Hepatocyte (in vitro differentiated cells): ENCODE results near the gene SLPI. TPM values are rescaled to one million over a fixed set of nuclear protein-coding genes. Genes with fewer than 3 reads are reported as not detected.

Experiments used
- DNase-seq: peaks from one replicate; pipeline ENCODE4 v3.0.0-alpha.2; 2016; ENCODE audit warnings: low spot score
- H2AFZ ChIP-seq: fragments of 200-600 bp; sonication (generic); 2 replicates; pipeline ENCODE4 v1.6.0; 2016; ENCODE audit warnings: antibody characterized with exemption, mild to moderate bottlenecking
- H3K27ac ChIP-seq: fragments of 200-600 bp; sonication (generic); 2 replicates; pipeline ENCODE4 v1.5.1; 2016; ENCODE audit warnings: mild to moderate bottlenecking
- H3K27me3 ChIP-seq: fragments of 200-600 bp; sonication (generic); 2 replicates; pipeline ENCODE4 v1.6.1; 2016
- H3K36me3 ChIP-seq: fragments of 200-600 bp; sonication (generic); replicated peaks from 2 replicates; pipeline ENCODE4 v1.5.1; 2016; ENCODE audit warnings: low read depth; ENCODE audit not compliant: insufficient read depth
- H3K4me1 ChIP-seq: fragments of 200-600 bp; sonication (generic); 2 replicates; pipeline ENCODE4 v1.5.1; 2016; ENCODE audit warnings: mild to moderate bottlenecking, moderate library complexity; ENCODE audit not compliant: insufficient read depth
- H3K4me2 ChIP-seq: fragments of 200-600 bp; sonication (generic); 2 replicates; pipeline ENCODE4 v1.6.0; 2016
- H3K4me3 ChIP-seq: fragments of 200-600 bp; sonication (generic); 2 replicates; pipeline ENCODE4 v1.5.1; 2016; ENCODE audit warnings: mild to moderate bottlenecking
- H3K79me2 ChIP-seq: fragments of 200-600 bp; sonication (generic); 2 replicates; pipeline ENCODE4 v1.6.0; 2017; ENCODE audit warnings: mild to moderate bottlenecking
- H3K9me2 ChIP-seq: fragments of 200-600 bp; sonication (generic); replicated peaks from 2 replicates; pipeline ENCODE4 v1.6.0; 2017; ENCODE audit warnings: mild to moderate bottlenecking; ENCODE audit not compliant: insufficient read depth
- H3K9me3 ChIP-seq: fragments of 200-600 bp; sonication (generic); 2 replicates; pipeline ENCODE4 v1.5.1; 2016; ENCODE audit warnings: low read depth, mild to moderate bottlenecking
- H4K20me1 ChIP-seq: fragments of 200-600 bp; sonication (generic); 2 replicates; pipeline ENCODE4 v1.6.0; 2016; ENCODE audit warnings: mild to moderate bottlenecking; ENCODE audit not compliant: insufficient read depth, poor library complexity, severe bottlenecking
- CTCF ChIP-seq: fragments of 200-600 bp; sonication (generic); IDR thresholded peaks from 2 replicates; pipeline ENCODE4 v1.5.1; 2016; ENCODE audit warnings: antibody characterized with exemption, mild to moderate bottlenecking; ENCODE audit not compliant: poor library complexity
- EZH2 ChIP-seq: fragments of 200-600 bp; sonication (generic); IDR thresholded peaks from 2 replicates; pipeline ENCODE4 v1.6.1; 2016; ENCODE audit warnings: antibody characterized with exemption, mild to moderate bottlenecking, borderline replicate concordance
- EZH2phosphoT487 ChIP-seq: fragments of 200-600 bp; sonication (generic); IDR thresholded peaks from one replicate; pipeline ENCODE4 v1.6.1; 2018; ENCODE audit warnings: antibody characterized with exemption, mild to moderate bottlenecking, low read depth, moderate library complexity; ENCODE audit not compliant: unreplicated experiment, severe bottlenecking
- WGBS: methylation state at CpG from one replicate; pipeline ENCODE4 v1.1.6; 2016; ENCODE audit warnings: low lambda C conversion rate; ENCODE audit errors: missing lambda C conversion rate; 5-methylcytosine and 5-hydroxymethylcytosine counted together
- polyA plus RNA-seq: library from polyadenylated mRNA; unstranded; fragments of >200 nt; fragmentation: Nextera tagmentation; extraction: Ambion mirVana; gene quantifications from 2 replicates; pipeline ENCODE4 v1.2.1, GENCODE V29; 2016
- total RNA-seq: library from RNA; depleted of rRNA; stranded (reverse); fragments of >200 nt; gene quantifications from 2 replicates; pipeline ENCODE4 v1.2.3, GENCODE V29; 2014

The SLPI gene
- total and polyA plus RNA-seq, 2 experiments from 2014 or later = 1,330 to 10,154 TPM

GRCh38 chr20:45238139-45238538 lies 16.2 kb downstream of the SLPI start:
- Histone ChIP-seq H3K79me2 (no peaks in the 10 kb centered on the region), H2AFZ (no peak overlapping the region), H3K9me2 (no peaks in the 10 kb centered on the region), H3K4me1 (no peaks in the 10 kb centered on the region), H3K27me3 (peaks cover 27% of the 10 kb centered on the region), H3K27ac (no peak overlapping the region), H4K20me1 (no peaks in the 10 kb centered on the region), H3K4me3 (no peak overlapping the region), H3K36me3 (no peaks in the 10 kb centered on the region), H3K4me2 (no peak overlapping the region), H3K9me3 (no peaks in the 10 kb centered on the region)
- TF ChIP-seq CTCF = no peak
- no peak for TF ChIP-seq EZH2phosphoT487
- no peak for TF ChIP-seq EZH2
- DNase-seq = no peak
- 90% methylated on average over 2 of the region's 2 CpGs for WGBS

- Histone ChIP-seq H3K9me3 (no peaks in the 10 kb centered on the region), H3K4me2 (no peak overlapping the region), H3K79me2 (no peaks in the 10 kb centered on the region), H4K20me1 (no peaks in the 10 kb centered on the region), H3K36me3 (no peaks in the 10 kb centered on the region), H2AFZ (no peak overlapping the region), H3K27me3 (peaks cover 20% of the 10 kb centered on the region), H3K4me3 (no peak overlapping the region), H3K4me1 (no peaks in the 10 kb centered on the region), H3K27ac (no peak overlapping the region), H3K9me2 (no peaks in the 10 kb centered on the region)
- 73% methylated on average over 4 of the region's 4 CpGs for WGBS
- no peak for DNase-seq
- TF ChIP-seq EZH2phosphoT487 (no peak), CTCF (peak; percentile 14)
Observed at GRCh38 chr20:45235995-45236394, 18.4 kb downstream of the SLPI start.

DNA sequence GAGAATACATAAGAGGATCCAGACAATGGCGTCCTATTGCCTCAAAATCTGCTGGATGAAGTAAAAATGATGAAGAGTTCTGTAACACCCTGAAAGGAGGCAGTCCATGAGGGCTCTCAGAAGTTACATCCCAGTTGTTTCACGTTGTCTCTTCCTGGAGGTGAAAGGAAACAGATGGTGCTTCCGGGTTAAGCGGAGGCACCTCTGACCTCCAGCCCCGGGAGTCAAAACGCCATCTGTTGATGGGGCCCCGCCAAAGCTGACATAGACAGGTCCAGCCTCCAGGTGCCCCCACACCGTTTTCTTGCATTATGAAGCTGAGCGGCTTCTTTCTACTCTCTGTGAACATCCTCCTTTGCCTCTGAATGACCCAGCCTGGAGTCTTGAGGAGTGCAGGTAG lies 23.7 kb downstream of the SLPI start:
- DNase-seq = no peak
- Histone ChIP-seq H3K9me2 (no peaks in the 10 kb centered on the region), H3K4me2 (no peak overlapping the region), H3K4me1 (no peaks in the 10 kb centered on the region), H3K9me3 (no peaks in the 10 kb centered on the region), H3K79me2 (no peaks in the 10 kb centered on the region), H3K27me3 (peaks cover 16% of the 10 kb centered on the region), H3K36me3 (no peaks in the 10 kb centered on the region), H3K4me3 (no peak overlapping the region), H2AFZ (no peak overlapping the region), H4K20me1 (no peaks in the 10 kb centered on the region), H3K27ac (no peak overlapping the region)
- no peak for TF ChIP-seq EZH2
- no peak for TF ChIP-seq EZH2phosphoT487
- TF ChIP-seq CTCF = no peak
- 81% methylated on average over 9 of the region's 9 CpGs for WGBS

DNA sequence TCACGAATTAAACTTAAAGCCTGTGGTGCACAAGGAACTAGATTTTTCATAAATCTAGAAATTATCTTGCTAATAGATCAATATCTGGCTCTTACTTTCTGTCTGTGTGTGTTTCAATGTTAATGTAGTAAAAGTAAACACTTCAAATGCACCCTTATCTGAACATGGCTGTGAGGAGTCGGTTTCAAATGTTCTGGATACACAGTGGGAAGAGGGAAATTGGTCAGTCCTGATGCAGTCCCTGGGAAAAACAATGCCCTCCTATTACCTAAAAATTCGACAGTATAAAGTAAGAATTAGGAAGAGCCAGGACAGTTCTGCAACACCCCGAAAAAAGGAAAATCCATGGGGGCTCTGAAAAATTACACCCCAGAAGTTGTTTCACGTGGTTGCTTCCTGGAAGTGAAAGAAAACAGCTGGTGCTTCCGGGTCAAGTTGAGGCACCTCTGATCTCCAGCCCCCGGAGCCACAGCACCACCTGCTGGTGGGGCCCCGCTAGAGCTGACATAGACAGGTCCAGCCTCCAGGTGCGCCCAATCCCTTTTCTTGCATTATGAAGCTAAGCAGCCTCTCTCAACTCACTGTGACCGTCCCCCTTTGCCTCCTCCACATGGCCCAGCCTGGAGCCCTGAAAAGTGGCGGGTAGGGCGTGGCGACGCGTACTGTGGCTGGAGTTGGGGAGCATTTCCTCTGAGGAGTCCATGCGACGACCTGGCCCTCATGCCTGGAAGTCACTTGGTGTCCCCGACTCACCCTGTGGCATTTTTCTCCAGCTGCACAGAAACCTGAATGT lies 24.9 kb downstream of the SLPI start:
- Histone ChIP-seq H3K36me3 (no peaks in the 10 kb centered on the region), H3K4me1 (no peaks in the 10 kb centered on the region), H3K27ac (no peak overlapping the region), H3K9me2 (no peaks in the 10 kb centered on the region), H4K20me1 (no peaks in the 10 kb centered on the region), H3K27me3 (peaks cover 24% of the 10 kb centered on the region), H2AFZ (no peak overlapping the region), H3K79me2 (no peaks in the 10 kb centered on the region), H3K4me2 (no peak overlapping the region), H3K4me3 (no peak overlapping the region), H3K9me3 (no peaks in the 10 kb centered on the region)
- TF ChIP-seq EZH2 = no peak
- no peak for TF ChIP-seq EZH2phosphoT487
- peak; percentile 36 for TF ChIP-seq CTCF
- 69% methylated on average over 18 of the region's 18 CpGs for WGBS
- DNase-seq = peak; percentile 46
